Osteoblast (primary cell): ENCODE data around the gene EDNRB. TPM values are rescaled to one million over a fixed set of nuclear protein-coding genes. Genes with fewer than 3 reads are reported as not detected.

Experiments
- DNase-seq: peaks from one replicate; pipeline ENCODE4 v3.0.0; 2011; ENCODE audit warnings: low spot score, mixed read lengths; ENCODE audit not compliant: insufficient read length; ENCODE audit errors: missing footprints
- H2AFZ ChIP-seq: 2 replicates; pipeline ENCODE4 v1.6.0; 2011; ENCODE audit warnings: mild to moderate bottlenecking, low read length
- H3K27ac ChIP-seq: 2 replicates; pipeline ENCODE4 v1.5.1; 2011; ENCODE audit warnings: mild to moderate bottlenecking, low read depth, low read length, moderate library complexity
- H3K27me3 ChIP-seq: 2 replicates; pipeline ENCODE4 v1.6.0; 2012; ENCODE audit warnings: mild to moderate bottlenecking, control low read depth, inconsistent platforms, low read length, moderate library complexity; ENCODE audit not compliant: insufficient read depth
- H3K36me3 ChIP-seq: 2 replicates; pipeline ENCODE4 v1.5.1; 2011; ENCODE audit warnings: mild to moderate bottlenecking, low read length, control low read depth, moderate library complexity; ENCODE audit not compliant: insufficient read depth
- H3K4me1 ChIP-seq: 2 replicates; pipeline ENCODE4 v1.5.1; 2011; ENCODE audit warnings: mild to moderate bottlenecking, low read length, control low read depth, moderate library complexity; ENCODE audit not compliant: insufficient read depth
- H3K4me2 ChIP-seq: 2 replicates; pipeline ENCODE4 v1.6.0; 2011; ENCODE audit warnings: mild to moderate bottlenecking, low read length; ENCODE audit not compliant: insufficient read depth
- H3K4me3 ChIP-seq: fragments of 200-600 bp; sonication (generic); 3 replicates; pipeline ENCODE4 v1.5.1; 2012; ENCODE audit warnings: mild to moderate bottlenecking, low read length, inconsistent platforms; ENCODE audit not compliant: insufficient read depth
- H3K79me2 ChIP-seq: 2 replicates; pipeline ENCODE4 v1.6.0; 2012; ENCODE audit warnings: mild to moderate bottlenecking, low read length, control low read depth, inconsistent platforms; ENCODE audit not compliant: insufficient read depth
- H3K9me3 ChIP-seq: 2 replicates; pipeline ENCODE4 v1.5.1; 2011; ENCODE audit warnings: low read depth, low read length, control low read depth
- H4K20me1 ChIP-seq: 2 replicates; pipeline ENCODE4 v1.6.0; 2012; ENCODE audit warnings: mild to moderate bottlenecking, low read length, control low read depth; ENCODE audit not compliant: insufficient read depth
- total RNA-seq: library from RNA; depleted of rRNA; stranded (reverse); fragments of >200 nt; gene quantifications from 2 replicates; pipeline ENCODE4 v1.2.3, GENCODE V29; 2012
- TF ChIP-seq, protein P1 (sequence below): IDR thresholded peaks from 2 replicates; pipeline ENCODE4 v1.5.1; 2011; ENCODE audit warnings: mild to moderate bottlenecking, low read depth, low read length, moderate library complexity; ENCODE audit errors: extremely low read depth

Gene EDNRB
- total RNA-seq, 1 donor, result under 0.01 TPM

DNA sequence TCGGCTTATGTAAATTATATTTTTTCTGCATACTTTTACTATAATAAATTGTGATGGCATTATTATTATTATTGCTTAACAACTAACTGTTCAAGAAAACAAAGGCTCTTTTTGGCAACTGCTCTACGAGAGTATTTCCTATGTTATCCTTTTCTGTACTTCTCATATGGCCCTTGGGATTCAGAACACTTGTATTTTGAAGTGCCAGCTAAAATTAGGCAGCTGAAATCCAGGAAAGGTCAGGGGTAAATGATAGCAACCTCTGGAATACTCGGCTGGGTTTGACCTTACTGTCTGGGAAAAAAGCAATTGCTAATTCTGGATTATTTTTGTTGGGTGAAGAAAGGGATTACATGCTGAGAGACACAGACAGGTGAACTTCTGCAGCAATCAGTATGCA lies 23.9 kb downstream of the EDNRB start:
- Histone ChIP-seq H3K4me2 (no peak overlapping the region), H4K20me1 (no peaks in the 10 kb centered on the region), H3K36me3 (no peaks in the 10 kb centered on the region), H3K79me2 (no peaks in the 10 kb centered on the region), H2AFZ (no peak overlapping the region), H3K9me3 (no peaks in the 10 kb centered on the region), H3K4me1 (no peaks in the 10 kb centered on the region), H3K27me3 (no peaks in the 10 kb centered on the region), H3K4me3 (no peak overlapping the region), H3K27ac (no peak overlapping the region)
- TF ChIP-seq, protein P1, sequence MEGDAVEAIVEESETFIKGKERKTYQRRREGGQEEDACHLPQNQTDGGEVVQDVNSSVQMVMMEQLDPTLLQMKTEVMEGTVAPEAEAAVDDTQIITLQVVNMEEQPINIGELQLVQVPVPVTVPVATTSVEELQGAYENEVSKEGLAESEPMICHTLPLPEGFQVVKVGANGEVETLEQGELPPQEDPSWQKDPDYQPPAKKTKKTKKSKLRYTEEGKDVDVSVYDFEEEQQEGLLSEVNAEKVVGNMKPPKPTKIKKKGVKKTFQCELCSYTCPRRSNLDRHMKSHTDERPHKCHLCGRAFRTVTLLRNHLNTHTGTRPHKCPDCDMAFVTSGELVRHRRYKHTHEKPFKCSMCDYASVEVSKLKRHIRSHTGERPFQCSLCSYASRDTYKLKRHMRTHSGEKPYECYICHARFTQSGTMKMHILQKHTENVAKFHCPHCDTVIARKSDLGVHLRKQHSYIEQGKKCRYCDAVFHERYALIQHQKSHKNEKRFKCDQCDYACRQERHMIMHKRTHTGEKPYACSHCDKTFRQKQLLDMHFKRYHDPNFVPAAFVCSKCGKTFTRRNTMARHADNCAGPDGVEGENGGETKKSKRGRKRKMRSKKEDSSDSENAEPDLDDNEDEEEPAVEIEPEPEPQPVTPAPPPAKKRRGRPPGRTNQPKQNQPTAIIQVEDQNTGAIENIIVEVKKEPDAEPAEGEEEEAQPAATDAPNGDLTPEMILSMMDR, result no peak
- DNase-seq, result no peak

DNA sequence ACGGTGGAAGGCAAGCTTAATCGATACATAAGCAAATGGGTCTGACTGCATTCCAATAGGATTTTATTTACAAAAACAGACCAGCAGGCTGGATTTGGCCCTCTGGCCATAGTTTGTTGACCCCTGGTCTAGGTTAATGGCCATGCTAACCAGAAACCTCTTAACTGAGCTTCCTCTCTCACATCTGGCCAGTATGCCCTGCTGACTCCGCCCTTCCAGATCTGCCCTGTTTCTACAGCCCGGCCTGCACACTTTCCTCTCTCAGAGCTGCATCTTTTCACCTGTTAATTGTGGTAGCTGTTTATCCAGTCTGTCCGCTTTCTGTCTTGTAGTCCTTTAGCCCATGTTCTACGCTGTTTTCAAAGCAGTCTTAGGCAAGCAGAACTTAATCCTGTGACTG lies 25.6 kb downstream of the EDNRB start:
- TF ChIP-seq, protein P1, result no peak
- no peak overlapping the region for H3K4me2 ChIP-seq

DNA sequence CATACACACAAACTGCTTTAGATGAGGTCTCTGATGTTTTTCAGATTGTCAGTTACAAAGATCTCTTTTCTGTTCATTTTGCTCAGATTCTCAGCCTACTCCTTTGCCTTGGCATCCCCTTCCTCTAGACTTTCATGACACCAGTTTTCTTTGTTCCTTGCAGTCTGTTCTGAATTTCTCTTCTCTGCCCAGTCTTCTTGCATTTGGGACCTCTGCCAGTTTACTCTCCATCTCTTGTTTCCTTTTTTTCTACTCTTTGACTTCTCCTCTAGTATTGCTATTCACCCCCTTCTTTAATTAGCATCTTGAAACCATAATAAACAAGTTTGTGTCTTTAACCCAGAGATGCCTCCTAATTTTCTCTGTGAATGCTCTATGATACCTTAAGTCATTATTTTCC lies 26.1 kb downstream of the EDNRB start:
- H2AFZ ChIP-seq, result no peak overlapping the region
- H3K4me3 ChIP-seq, result no peak overlapping the region
- H3K27me3 ChIP-seq, result no peaks in the 10 kb centered on the region
- H3K4me2 ChIP-seq, result no peak overlapping the region
- H4K20me1 ChIP-seq, result no peaks in the 10 kb centered on the region
- no peaks in the 10 kb centered on the region for H3K36me3 ChIP-seq
- no peaks in the 10 kb centered on the region for H3K79me2 ChIP-seq
- no peaks in the 10 kb centered on the region for H3K4me1 ChIP-seq
- DNase-seq, result no peak
- TF ChIP-seq, protein P1, result no peak
- no peaks in the 10 kb centered on the region for H3K9me3 ChIP-seq
- no peak overlapping the region for H3K27ac ChIP-seq

More for the DNA sequence above, 25.6 kb downstream of the EDNRB start:
- H3K27ac ChIP-seq, result no peak overlapping the region
- H3K27me3 ChIP-seq, result no peaks in the 10 kb centered on the region
- no peaks in the 10 kb centered on the region for H3K79me2 ChIP-seq
- H3K4me3 ChIP-seq, result no peak overlapping the region
- H3K9me3 ChIP-seq, result no peaks in the 10 kb centered on the region
- H3K36me3 ChIP-seq, result no peaks in the 10 kb centered on the region
- no peak for DNase-seq
- H2AFZ ChIP-seq, result no peak overlapping the region
- no peaks in the 10 kb centered on the region for H4K20me1 ChIP-seq
- no peaks in the 10 kb centered on the region for H3K4me1 ChIP-seq

DNA sequence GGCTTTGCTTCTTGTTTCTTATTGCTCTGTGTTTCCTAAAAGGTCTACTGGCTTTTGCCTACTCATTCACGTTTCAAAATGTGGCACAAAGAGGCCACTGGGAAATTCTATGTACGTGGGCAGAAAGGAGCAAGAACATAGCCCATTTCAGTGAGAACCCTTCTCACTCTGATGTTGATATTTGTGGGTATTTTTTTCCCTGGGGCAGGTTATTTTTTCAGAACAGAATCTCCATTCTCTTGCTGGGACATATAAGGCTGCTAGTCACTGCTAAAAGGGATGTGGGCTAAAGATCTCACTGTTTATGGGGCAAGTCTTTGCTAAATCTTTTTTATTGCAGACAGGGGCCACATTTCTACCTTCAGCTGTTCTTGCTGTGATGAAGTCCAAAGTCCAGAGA lies 27.1 kb downstream of the EDNRB start:
- Histone ChIP-seq H3K9me3 (no peaks in the 10 kb centered on the region), H3K79me2 (no peaks in the 10 kb centered on the region), H4K20me1 (no peaks in the 10 kb centered on the region), H3K27me3 (no peaks in the 10 kb centered on the region), H3K4me1 (no peaks in the 10 kb centered on the region), H2AFZ (no peak overlapping the region), H3K36me3 (no peaks in the 10 kb centered on the region), H3K27ac (no peak overlapping the region), H3K4me2 (no peak overlapping the region), H3K4me3 (no peak overlapping the region)
- DNase-seq, result no peak
- TF ChIP-seq, protein P1, result no peak
